ENCODE data around the gene AMH. TPM values are rescaled to one million over a fixed set of nuclear protein-coding genes. Genes with fewer than 3 reads are reported as not detected.

The AMH gene
- polyA plus RNA-seq, 6 donors from 2014 or later = not detected

- Mint-ChIP-seq H3K36me3 (peaks cover 0 to 7% of the 10 kb centered on the region in 2 donors), H3K27ac (peak overlapping the region in 1 of 6 donors; percentile 28), H3K9me3 (no peaks in the 10 kb centered on the region), H3K4me1 (peaks cover 40 to 47% (median 45%) of the 10 kb centered on the region in 3 donors), H3K27me3 (no peaks in the 10 kb centered on the region), H3K4me3 (no peak overlapping the region)
- DNase-seq (no peak), ATAC-seq (ENCODE audit: low read depth in 2 of 2) (no peak)
These were observed 6.3 kb upstream of the AMH start for GRCh38 chr19:2242816-2243215.

DNA sequence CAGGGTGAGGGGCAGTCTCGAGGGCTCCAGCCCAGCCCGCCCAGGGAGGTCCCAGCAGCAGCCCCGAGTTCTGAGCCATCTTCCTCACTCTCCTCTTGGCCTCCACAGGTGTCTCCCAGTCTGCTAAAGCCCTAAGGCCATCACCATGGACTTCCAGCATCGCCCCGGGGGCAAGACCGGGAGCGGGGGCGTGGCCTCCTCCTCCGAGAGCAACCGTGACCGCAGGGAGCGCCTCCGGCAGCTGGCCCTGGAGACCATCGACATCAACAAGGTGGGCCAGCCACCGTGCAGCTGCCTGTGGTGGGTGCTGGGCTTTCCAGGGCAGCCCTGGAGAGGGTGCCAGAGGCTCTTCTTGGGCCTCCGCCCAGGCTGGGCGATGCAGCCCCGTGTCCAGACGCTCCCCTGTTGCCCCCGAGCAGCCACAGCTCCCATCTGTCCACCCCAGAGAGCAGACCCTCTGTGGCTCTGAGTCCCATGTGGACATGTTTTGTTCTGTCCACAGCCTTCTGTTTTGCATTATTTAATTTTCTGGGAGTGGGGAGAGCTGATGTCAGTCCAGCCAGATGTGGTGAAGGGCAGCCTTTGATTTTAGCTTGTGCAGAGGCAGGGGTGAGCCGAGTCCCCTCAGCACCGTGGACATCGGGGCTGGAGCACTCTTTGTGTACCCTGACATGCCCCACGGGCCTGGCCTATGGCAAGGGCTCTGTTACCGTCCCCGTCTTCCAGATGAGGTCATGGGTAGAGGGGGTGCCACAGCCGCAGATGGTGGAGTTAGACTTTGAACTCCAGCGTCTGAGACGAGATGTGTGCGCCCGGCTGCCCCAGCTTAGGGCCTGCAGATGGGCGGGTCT is 5.6 kb upstream of the AMH start:
- H3K4me1 Mint-ChIP-seq = peaks cover 36 to 40% (median 38%) of the 10 kb centered on the region in 3 donors
- no peak overlapping the region for H3K27ac Mint-ChIP-seq
- no peak overlapping the region for H3K4me3 Mint-ChIP-seq
- DNase-seq = no peak
- H3K27me3 Mint-ChIP-seq = peaks cover 0 to 2% (median 0%) of the 10 kb centered on the region in 3 donors
- peaks cover 0 to 7% of the 10 kb centered on the region in 2 donors for H3K36me3 Mint-ChIP-seq
- no peaks in the 10 kb centered on the region for H3K9me3 Mint-ChIP-seq
- no peak for ATAC-seq (ENCODE audit: low read depth in 2 of 2)

DNA sequence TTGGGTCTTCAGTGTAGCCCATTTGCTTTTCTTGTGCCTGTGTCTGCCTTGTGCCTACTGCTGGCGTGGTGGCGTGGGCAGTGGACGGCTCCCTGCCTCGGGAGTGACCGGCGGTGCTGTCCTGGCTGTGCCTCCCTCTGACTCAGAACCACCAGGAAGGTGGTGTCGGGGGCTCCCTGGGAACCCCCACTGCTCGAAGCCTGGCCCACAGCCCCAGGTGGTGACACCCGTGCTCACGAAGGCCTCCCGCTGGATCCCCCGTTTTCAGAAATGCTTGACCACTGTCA is 5.1 kb upstream of the AMH start:
- Mint-ChIP-seq H3K9me3 (no peaks in the 10 kb centered on the region), H3K4me1 (peaks cover 32 to 34% (median 32%) of the 10 kb centered on the region in 3 donors), H3K36me3 (peaks cover 0 to 7% of the 10 kb centered on the region in 2 donors), H3K27ac (no peak overlapping the region), H3K27me3 (peaks cover 0 to 5% (median 0%) of the 10 kb centered on the region in 3 donors), H3K4me3 (no peak overlapping the region)
- DNase-seq = no peak
- ATAC-seq (ENCODE audit: low read depth in 2 of 2) = no peak

DNA sequence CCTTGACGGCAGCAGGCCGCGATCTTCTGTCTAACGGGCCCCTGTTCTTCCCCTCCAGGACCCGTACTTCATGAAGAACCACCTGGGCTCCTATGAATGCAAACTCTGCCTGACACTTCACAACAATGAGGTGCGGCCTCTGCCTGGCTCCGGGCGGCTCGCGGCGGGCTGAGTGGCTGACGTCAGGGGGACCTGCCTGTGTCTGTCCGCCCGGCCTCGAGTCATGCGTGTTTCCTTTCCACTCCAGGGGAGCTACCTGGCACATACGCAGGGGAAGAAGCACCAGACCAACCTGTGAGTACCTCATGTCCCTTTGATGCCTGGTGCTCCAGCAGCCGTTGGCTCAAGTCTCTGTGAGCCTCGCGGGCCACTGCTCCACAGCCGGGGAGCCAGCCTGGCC is 4.6 kb upstream of the AMH start:
- Mint-ChIP-seq H3K4me3 (no peak overlapping the region), H3K9me3 (no peaks in the 10 kb centered on the region), H3K27ac (no peak overlapping the region), H3K36me3 (peaks cover 0 to 7% of the 10 kb centered on the region in 2 donors), H3K4me1 (peaks cover 28 to 30% (median 29%) of the 10 kb centered on the region in 3 donors), H3K27me3 (peaks cover 0 to 5% (median 0%) of the 10 kb centered on the region in 3 donors)
- DNase-seq = no peak
- ATAC-seq (ENCODE audit: low read depth in 2 of 2) = no peak

GRCh38 chr19:2245273-2245672 is 3.9 kb upstream of the AMH start:
- DNase-seq (no peak), ATAC-seq (ENCODE audit: low read depth in 2 of 2) (no peak)
- H3K9me3 Mint-ChIP-seq = no peaks in the 10 kb centered on the region
- no peak overlapping the region for H3K4me3 Mint-ChIP-seq
- peaks cover 20 to 24% (median 22%) of the 10 kb centered on the region in 3 donors for H3K4me1 Mint-ChIP-seq
- H3K36me3 Mint-ChIP-seq = peaks cover 0 to 7% of the 10 kb centered on the region in 2 donors
- H3K27ac Mint-ChIP-seq = no peak overlapping the region
- peaks cover 0 to 5% (median 0%) of the 10 kb centered on the region in 3 donors for H3K27me3 Mint-ChIP-seq

- Mint-ChIP-seq H3K36me3 (peaks cover 0 to 7% of the 10 kb centered on the region in 2 donors), H3K27ac (no peak overlapping the region), H3K9me3 (no peaks in the 10 kb centered on the region), H3K27me3 (peaks cover 0 to 5% (median 0%) of the 10 kb centered on the region in 3 donors), H3K4me1 (peaks cover 13 to 17% (median 16%) of the 10 kb centered on the region in 3 donors), H3K4me3 (peak overlapping the region in 1 of 8 donors; percentile 60)
- DNase-seq = no peak
- ATAC-seq (ENCODE audit: low read depth in 2 of 2) = no peak
These were observed 3.0 kb upstream of the AMH start for GRCh38 chr19:2246014-2246620.

GRCh38 chr19:2246801-2247361 is 2.2 kb upstream of the AMH start:
- H3K27ac Mint-ChIP-seq = no peak overlapping the region
- peaks cover 0 to 6% (median 0%) of the 10 kb centered on the region in 3 donors for H3K27me3 Mint-ChIP-seq
- DNase-seq (no peak), ATAC-seq (ENCODE audit: low read depth in 2 of 2) (no peak)
- H3K4me3 Mint-ChIP-seq = no peak overlapping the region
- H3K4me1 Mint-ChIP-seq = peaks cover 8 to 10% (median 8%) of the 10 kb centered on the region in 3 donors
- no peaks in the 10 kb centered on the region for H3K9me3 Mint-ChIP-seq
- H3K36me3 Mint-ChIP-seq = peaks cover 0 to 7% of the 10 kb centered on the region in 2 donors

DNA sequence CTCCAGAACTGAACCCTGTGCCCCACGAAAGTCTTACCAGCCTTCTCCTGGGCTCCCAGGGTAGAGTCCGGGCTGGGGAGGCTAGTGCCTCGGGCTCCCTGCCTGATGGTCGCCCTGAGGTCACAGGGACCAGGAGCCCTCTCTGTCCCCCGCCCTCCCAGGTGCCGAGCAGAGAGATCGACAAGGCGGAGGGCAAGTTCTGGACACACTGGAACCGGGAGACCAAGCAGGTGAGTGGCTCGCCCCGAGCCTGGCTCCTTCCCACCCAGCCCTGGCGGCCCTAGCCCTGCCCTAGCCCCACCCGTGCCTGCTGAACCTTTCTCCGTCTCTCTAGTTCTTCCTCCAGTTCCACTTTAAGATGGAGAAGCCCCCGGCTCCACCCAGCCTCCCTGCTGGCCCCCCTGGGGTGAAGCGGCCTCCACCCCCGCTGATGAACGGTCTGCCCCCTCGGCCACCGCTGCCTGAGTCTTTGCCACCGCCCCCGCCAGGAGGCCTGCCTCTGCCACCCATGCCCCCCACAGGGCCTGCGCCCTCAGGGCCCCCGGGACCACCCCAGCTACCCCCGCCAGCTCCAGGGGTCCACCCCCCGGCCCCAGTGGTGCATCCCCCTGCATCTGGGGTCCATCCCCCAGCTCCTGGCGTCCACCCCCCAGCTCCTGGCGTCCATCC is 1.6 kb upstream of the AMH start:
- Mint-ChIP-seq H3K36me3 (peaks cover 0 to 7% of the 10 kb centered on the region in 2 donors), H3K27me3 (peaks cover 0 to 12% (median 0%) of the 10 kb centered on the region in 3 donors), H3K27ac (no peak overlapping the region), H3K4me3 (no peak overlapping the region), H3K9me3 (no peaks in the 10 kb centered on the region), H3K4me1 (peaks cover 5 to 10% (median 9%) of the 10 kb centered on the region in 3 donors)
- ATAC-seq (ENCODE audit: low read depth in 2 of 2) (no peak), DNase-seq (no peak)

DNA sequence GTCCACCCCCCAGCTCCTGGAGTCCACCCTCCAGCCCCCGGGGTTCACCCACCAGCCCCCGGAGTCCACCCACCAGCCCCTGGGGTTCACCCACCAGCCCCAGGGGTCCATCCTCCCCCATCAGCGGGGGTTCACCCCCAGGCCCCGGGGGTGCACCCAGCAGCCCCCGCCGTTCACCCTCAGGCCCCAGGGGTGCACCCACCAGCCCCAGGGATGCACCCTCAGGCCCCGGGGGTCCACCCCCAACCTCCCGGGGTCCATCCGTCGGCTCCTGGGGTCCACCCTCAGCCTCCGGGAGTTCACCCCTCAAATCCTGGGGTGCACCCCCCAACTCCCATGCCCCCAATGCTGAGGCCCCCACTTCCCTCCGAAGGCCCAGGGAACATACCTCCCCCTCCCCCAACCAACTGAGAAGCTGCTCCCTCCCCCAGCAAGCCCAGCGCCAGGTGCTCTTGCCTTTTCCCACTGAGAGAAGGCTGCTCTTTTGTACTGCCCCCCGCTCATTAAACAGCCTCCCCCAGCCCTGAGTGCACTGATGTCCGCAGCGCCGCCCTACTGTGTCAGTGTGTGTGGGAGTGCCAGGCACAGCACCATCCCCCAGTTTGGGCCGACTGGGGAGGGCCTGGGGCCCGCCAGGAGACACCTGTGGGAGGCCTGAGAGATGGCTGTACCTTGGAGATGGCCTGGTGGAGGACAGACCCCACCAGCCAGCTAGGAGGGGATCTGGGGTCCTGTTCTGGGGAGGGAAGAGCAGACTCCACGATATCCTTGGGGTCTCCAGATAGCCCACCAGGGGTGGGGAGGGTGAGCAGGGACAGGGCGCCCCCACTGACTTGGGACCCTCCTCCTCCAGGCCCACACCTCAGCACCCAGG is 750 bp upstream of the AMH start:
- Mint-ChIP-seq H3K36me3 (peaks cover 0 to 7% of the 10 kb centered on the region in 2 donors), H3K9me3 (no peaks in the 10 kb centered on the region)
- no peak for DNase-seq

GRCh38 chr19:2249880-2250765 is 1.0 kb downstream of the AMH start:
- ATAC-seq (ENCODE audit: low read depth in 2 of 2) (no peak), DNase-seq (no peak)
- Mint-ChIP-seq H3K4me3 (peak overlapping the region in 4 of 8 donors; percentile 24 to 71 (median 66)), H3K36me3 (peaks cover 0 to 7% of the 10 kb centered on the region in 2 donors), H3K27me3 (peaks cover 0 to 15% (median 0%) of the 10 kb centered on the region in 3 donors), H3K9me3 (no peaks in the 10 kb centered on the region), H3K27ac (no peak overlapping the region), H3K4me1 (peaks cover 13 to 19% (median 15%) of the 10 kb centered on the region in 3 donors)

More for the DNA sequence above, 750 bp upstream of the AMH start:
- H3K27ac Mint-ChIP-seq = no peak overlapping the region
- peak overlapping the region in 1 of 8 donors; percentile 49 for H3K4me3 Mint-ChIP-seq
- H3K27me3 Mint-ChIP-seq = peaks cover 0 to 15% (median 0%) of the 10 kb centered on the region in 3 donors
- H3K4me1 Mint-ChIP-seq = peaks cover 7 to 11% (median 11%) of the 10 kb centered on the region in 3 donors
- no peak for ATAC-seq (ENCODE audit: low read depth in 2 of 2)

DNA sequence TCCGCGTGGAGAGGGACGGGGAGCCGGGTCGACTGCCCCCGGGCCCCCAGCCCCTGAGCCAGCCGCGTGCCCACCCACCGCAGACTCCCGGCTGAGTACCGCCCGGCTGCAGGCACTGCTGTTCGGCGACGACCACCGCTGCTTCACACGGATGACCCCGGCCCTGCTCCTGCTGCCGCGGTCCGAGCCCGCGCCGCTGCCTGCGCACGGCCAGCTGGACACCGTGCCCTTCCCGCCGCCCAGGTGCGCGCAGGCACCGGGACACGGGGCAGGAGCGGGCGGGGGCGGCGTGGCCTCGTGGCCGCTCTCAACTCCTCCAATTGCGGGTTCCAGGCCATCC is 1.6 kb downstream of the AMH start:
- H3K36me3 Mint-ChIP-seq = peaks cover 0 to 3% of the 10 kb centered on the region in 2 donors
- H3K27me3 Mint-ChIP-seq = peaks cover 0 to 15% (median 0%) of the 10 kb centered on the region in 3 donors
- H3K27ac Mint-ChIP-seq = no peak overlapping the region
- no peak for ATAC-seq (ENCODE audit: low read depth in 2 of 2)
- peaks cover 14 to 24% (median 15%) of the 10 kb centered on the region in 3 donors for H3K4me1 Mint-ChIP-seq
- H3K4me3 Mint-ChIP-seq = peak overlapping the region in 2 of 8 donors; percentile 65 to 68
- H3K9me3 Mint-ChIP-seq = no peaks in the 10 kb centered on the region
- no peak for DNase-seq

Measured in naive B cell (primary cell).